ENCODE results near the gene KLHL29. TPM values are rescaled to one million over a fixed set of nuclear protein-coding genes. Genes with fewer than 3 reads are reported as not detected.

KLHL29 gene
- total RNA-seq, 1 experiment from 2014 or later, result 16.7 TPM

GRCh38 chr2:23703037-23703582 is 318.1 kb downstream of the KLHL29 start:
- H3K27ac ChIP-seq (ENCODE audit: low read depth, low read length), result no peak overlapping the region
- H3K27me3 ChIP-seq (ENCODE audit: insufficient read depth, low read length), result no peaks in the 10 kb centered on the region
- H3K9me3 ChIP-seq (ENCODE audit: control insufficient read depth in 1 of 2, insufficient read depth in 1 of 2, low read depth in 1 of 2, low read length in 2 of 2), result no peaks in the 10 kb centered on the region
- RAD21 ChIA-PET (ENCODE audit: low non-redundant PET in 1 of 2, low total read pairs in 2 of 2, uncharacterized antibody in 2 of 2, unreplicated experiment in 2 of 2), result no interaction called here
- no peaks in the 10 kb centered on the region for H4K20me1 ChIP-seq (ENCODE audit: insufficient read depth)
- TF ChIP-seq POLR2A (IDR thresholded peaks at IDR 0.05; ENCODE audit: borderline replicate concordance, extremely low read depth, insufficient read depth, insufficient read length) (no peak), SRF (IDR thresholded peaks at IDR 0.05; ENCODE audit: low read depth) (no peak), POLR2AphosphoS5 (IDR thresholded peaks at IDR 0.05; ENCODE audit: low read depth, low read length) (no peak), ELF1 (IDR thresholded peaks at IDR 0.05; ENCODE audit: borderline replicate concordance, low read depth) (no peak), EGR1 (IDR thresholded peaks at IDR 0.05; ENCODE audit: low read depth) (no peak)
- no peak for DNase-seq (ENCODE audit: low read depth, low spot score)
- no peaks in the 10 kb centered on the region for H3K4me1 ChIP-seq (ENCODE audit: control insufficient read depth in 1 of 2, insufficient read depth in 2 of 2, low read length in 2 of 2)
- H3K4me3 ChIP-seq (replicated peaks in 1 of 2; ENCODE audit: low read depth in 1 of 2, low read length in 2 of 2), result no peak overlapping the region
- H3K9ac ChIP-seq (ENCODE audit: low read length), result no peak overlapping the region
- ATAC-seq, result no peak
- CTCF ChIA-PET, result no interaction called here
- intact Hi-C loops (cut with micrococcal nuclease), result no loop called here
- H2AFZ ChIP-seq (ENCODE audit: low read depth, low read length, poor library complexity, severe bottlenecking), result no peak overlapping the region
- BruUV-seq (replicated peaks), result no TSS peak
- no peaks in the 10 kb centered on the region for H3K36me3 ChIP-seq (ENCODE audit: control insufficient read depth in 1 of 2, insufficient read depth in 2 of 2, low read length in 2 of 2)
- H3K4me2 ChIP-seq (ENCODE audit: low read length), result no peak overlapping the region
- no peaks in the 10 kb centered on the region for H3K9me2 ChIP-seq (ENCODE audit: insufficient read depth)
- no peaks in the 10 kb centered on the region for H3K79me2 ChIP-seq (ENCODE audit: insufficient read depth, low read length)
- POLR2A ChIA-PET, result no interaction called here

GRCh38 chr2:23703583-23704385 is 318.8 kb downstream of the KLHL29 start:
- intact Hi-C loops (cut with micrococcal nuclease), result no loop called here
- no peak overlapping the region for H3K27ac ChIP-seq (ENCODE audit: low read depth, low read length)
- CTCF ChIA-PET, result no interaction called here
- RAD21 ChIA-PET (ENCODE audit: low non-redundant PET in 1 of 2, low total read pairs in 2 of 2, uncharacterized antibody in 2 of 2, unreplicated experiment in 2 of 2), result no interaction called here
- no peak overlapping the region for H2AFZ ChIP-seq (ENCODE audit: low read depth, low read length, poor library complexity, severe bottlenecking)
- no peak overlapping the region for H3K4me2 ChIP-seq (ENCODE audit: low read length)
- H3K9me3 ChIP-seq (ENCODE audit: control insufficient read depth in 1 of 2, insufficient read depth in 1 of 2, low read depth in 1 of 2, low read length in 2 of 2), result no peaks in the 10 kb centered on the region
- H3K79me2 ChIP-seq (ENCODE audit: insufficient read depth, low read length), result no peaks in the 10 kb centered on the region
- H3K4me1 ChIP-seq (ENCODE audit: control insufficient read depth in 1 of 2, insufficient read depth in 2 of 2, low read length in 2 of 2), result no peaks in the 10 kb centered on the region
- no TSS peak for BruUV-seq (replicated peaks)
- DNase-seq (ENCODE audit: low read depth, low spot score) (no peak), ATAC-seq (no peak)
- POLR2A ChIA-PET, result no interaction called here
- H3K27me3 ChIP-seq (ENCODE audit: insufficient read depth, low read length), result no peaks in the 10 kb centered on the region
- H3K4me3 ChIP-seq (replicated peaks in 1 of 2; ENCODE audit: low read depth in 1 of 2, low read length in 2 of 2), result no peak overlapping the region
- no peaks in the 10 kb centered on the region for H3K36me3 ChIP-seq (ENCODE audit: control insufficient read depth in 1 of 2, insufficient read depth in 2 of 2, low read length in 2 of 2)
- no peak for TF ChIP-seq CBX3 (IDR thresholded peaks at IDR 0.05; ENCODE audit: low read depth)
- TF ChIP-seq TCF7L2 (IDR thresholded peaks at IDR 0.05; ENCODE audit: borderline replicate concordance, extremely low read depth, insufficient read depth, insufficient read length), result no peak
- no peak for TF ChIP-seq EZH2 (IDR thresholded peaks at IDR 0.05)
- no peak for TF ChIP-seq ZBTB33 (IDR thresholded peaks at IDR 0.05; ENCODE audit: extremely low read depth, insufficient replicate concordance, low read length)
- no peak for TF ChIP-seq ELF1 (IDR thresholded peaks at IDR 0.05; ENCODE audit: borderline replicate concordance, low read depth)
- TF ChIP-seq ATF3 (IDR thresholded peaks at IDR 0.05), result no peak
- no peak for TF ChIP-seq SRF (IDR thresholded peaks at IDR 0.05; ENCODE audit: low read depth)
- TF ChIP-seq FOSL1 (IDR thresholded peaks at IDR 0.05; ENCODE audit: low read depth), result no peak
- TF ChIP-seq MAX (IDR thresholded peaks at IDR 0.05), result no peak
- TF ChIP-seq EZH2phosphoT487 (IDR thresholded peaks at IDR 0.05; ENCODE audit: borderline replicate concordance), result no peak
- TF ChIP-seq JUND (IDR thresholded peaks at IDR 0.05), result no peak
- TF ChIP-seq EGR1 (IDR thresholded peaks at IDR 0.05; ENCODE audit: low read depth), result no peak
- H3K9me2 ChIP-seq (ENCODE audit: insufficient read depth), result no peaks in the 10 kb centered on the region
- H4K20me1 ChIP-seq (ENCODE audit: insufficient read depth), result no peaks in the 10 kb centered on the region
- no peak overlapping the region for H3K9ac ChIP-seq (ENCODE audit: low read length)
